ENCODE results near the gene BTLA.

GRCh38 chr3:112470788-112471187, 28.5 kb downstream of the BTLA start:
- TF ChIP-seq POLR2AphosphoS5 (IDR thresholded peaks at IDR 0.05; ENCODE audit: low read depth, low read length), result no peak
- no peak for TF ChIP-seq POLR2A (IDR thresholded peaks at IDR 0.05; ENCODE audit: low read depth, low read length)

Data from GM12892 (cell line).